Ishikawa (cell line): Measurements from ENCODE around the gene SPOCK1.

ENCODE experiments used
- CEBPB ChIP-seq: IDR thresholded peaks from 2 replicates; pipeline ENCODE4 v1.6.1; 2012
- CREB1 ChIP-seq: IDR thresholded peaks from 2 replicates; pipeline ENCODE4 v1.6.1; 2012; ENCODE audit warnings: low read depth
- EGR1 ChIP-seq: IDR thresholded peaks from 2 replicates; pipeline ENCODE4 v1.6.1; 2012
- TEAD4 ChIP-seq: IDR thresholded peaks from 2 replicates; pipeline ENCODE4 v1.6.1; 2012
- YY1 ChIP-seq: IDR thresholded peaks from 2 replicates; pipeline ENCODE4 v1.6.1; 2012; ENCODE audit warnings: low read depth
- TF ChIP-seq, protein P1 (sequence below): IDR thresholded peaks from 2 replicates; pipeline ENCODE4 v1.6.1; 2012
- TF ChIP-seq, protein P2 (sequence below): IDR thresholded peaks from 2 replicates; pipeline ENCODE4 v1.6.1; 2012; ENCODE audit warnings: low read depth, mild to moderate bottlenecking

DNA sequence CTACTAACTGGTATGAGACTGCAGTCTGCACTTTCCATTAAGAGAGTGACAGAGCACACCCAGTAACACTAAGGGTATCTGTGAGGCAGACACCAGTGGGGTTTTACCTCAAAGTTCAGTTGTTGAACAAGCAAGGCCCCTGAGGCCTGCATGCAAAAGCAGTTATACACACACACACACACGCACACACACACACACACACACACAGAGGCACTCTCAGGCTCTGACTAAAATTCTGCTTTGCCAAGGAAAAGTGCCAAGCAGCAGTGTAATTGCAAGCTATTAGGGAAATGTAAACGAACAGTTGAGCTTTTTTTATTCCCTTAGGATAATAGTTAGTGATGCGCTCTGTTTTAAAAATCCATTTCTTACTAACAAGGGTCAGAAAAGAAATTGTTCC, 377.1 kb downstream of the SPOCK1 start:
- TF ChIP-seq, protein P1, sequence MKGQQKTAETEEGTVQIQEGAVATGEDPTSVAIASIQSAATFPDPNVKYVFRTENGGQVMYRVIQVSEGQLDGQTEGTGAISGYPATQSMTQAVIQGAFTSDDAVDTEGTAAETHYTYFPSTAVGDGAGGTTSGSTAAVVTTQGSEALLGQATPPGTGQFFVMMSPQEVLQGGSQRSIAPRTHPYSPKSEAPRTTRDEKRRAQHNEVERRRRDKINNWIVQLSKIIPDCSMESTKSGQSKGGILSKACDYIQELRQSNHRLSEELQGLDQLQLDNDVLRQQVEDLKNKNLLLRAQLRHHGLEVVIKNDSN: no peak
- TF ChIP-seq YY1: no peak
- TF ChIP-seq CEBPB: no peak
- TF ChIP-seq, protein P2, sequence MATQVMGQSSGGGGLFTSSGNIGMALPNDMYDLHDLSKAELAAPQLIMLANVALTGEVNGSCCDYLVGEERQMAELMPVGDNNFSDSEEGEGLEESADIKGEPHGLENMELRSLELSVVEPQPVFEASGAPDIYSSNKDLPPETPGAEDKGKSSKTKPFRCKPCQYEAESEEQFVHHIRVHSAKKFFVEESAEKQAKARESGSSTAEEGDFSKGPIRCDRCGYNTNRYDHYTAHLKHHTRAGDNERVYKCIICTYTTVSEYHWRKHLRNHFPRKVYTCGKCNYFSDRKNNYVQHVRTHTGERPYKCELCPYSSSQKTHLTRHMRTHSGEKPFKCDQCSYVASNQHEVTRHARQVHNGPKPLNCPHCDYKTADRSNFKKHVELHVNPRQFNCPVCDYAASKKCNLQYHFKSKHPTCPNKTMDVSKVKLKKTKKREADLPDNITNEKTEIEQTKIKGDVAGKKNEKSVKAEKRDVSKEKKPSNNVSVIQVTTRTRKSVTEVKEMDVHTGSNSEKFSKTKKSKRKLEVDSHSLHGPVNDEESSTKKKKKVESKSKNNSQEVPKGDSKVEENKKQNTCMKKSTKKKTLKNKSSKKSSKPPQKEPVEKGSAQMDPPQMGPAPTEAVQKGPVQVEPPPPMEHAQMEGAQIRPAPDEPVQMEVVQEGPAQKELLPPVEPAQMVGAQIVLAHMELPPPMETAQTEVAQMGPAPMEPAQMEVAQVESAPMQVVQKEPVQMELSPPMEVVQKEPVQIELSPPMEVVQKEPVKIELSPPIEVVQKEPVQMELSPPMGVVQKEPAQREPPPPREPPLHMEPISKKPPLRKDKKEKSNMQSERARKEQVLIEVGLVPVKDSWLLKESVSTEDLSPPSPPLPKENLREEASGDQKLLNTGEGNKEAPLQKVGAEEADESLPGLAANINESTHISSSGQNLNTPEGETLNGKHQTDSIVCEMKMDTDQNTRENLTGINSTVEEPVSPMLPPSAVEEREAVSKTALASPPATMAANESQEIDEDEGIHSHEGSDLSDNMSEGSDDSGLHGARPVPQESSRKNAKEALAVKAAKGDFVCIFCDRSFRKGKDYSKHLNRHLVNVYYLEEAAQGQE: no peak
- TF ChIP-seq EGR1: no peak
- TF ChIP-seq CREB1: no peak
- no peak for TF ChIP-seq TEAD4
